Activated CD4-positive, CD25-positive, alpha-beta regulatory T cell treated with anti-CD3 and anti-CD28 coated beads, Interleukin-2, amount 50 U/mL, for 16 hours (primary cell): ENCODE results near the gene EYS.

Experiments
- DNase-seq: peaks from one replicate; pipeline ENCODE4 v3.0.0-alpha.2; 2020; ENCODE audit warnings: low read depth, low spot score

Gene EYS

DNA sequence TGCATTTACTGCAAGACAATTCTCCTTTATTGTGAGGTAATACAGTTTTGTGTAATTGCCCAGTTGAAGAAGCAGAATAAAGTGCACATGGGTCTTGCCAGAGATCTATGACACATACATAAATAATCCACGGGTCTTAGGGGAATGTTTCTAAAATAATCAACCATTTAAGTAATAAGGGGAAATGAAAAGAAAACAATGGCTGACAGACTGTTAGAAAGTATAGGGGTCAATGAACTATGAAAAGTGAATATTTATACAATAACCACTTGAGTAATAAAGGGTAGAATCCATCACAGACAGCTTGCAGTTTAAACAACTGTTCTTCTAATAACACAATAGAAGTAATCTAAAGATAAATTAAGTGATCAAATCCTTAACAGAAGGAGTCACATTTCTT is 477.2 kb downstream of the EYS start:
- no peak for DNase-seq

DNA sequence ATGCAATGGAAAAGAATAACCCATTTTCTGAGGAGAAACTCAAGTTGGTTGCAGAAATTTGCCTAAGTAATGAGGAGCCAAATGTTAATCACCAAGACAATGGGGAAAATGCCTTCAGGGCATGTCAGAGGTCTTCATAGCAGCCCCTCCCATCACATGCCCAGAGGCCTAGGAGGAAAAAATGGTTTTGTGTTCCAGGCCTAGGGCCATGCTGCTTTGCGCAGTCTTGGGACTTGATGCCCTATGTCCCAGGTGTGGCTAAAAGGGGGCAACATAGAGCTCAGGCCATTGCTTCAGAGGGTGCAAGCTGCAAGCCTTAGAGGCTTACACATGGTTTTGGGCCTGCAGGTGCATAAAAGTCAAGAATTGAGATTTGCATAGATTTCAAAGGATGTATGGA is 485.9 kb downstream of the EYS start:
- DNase-seq = no peak

DNA sequence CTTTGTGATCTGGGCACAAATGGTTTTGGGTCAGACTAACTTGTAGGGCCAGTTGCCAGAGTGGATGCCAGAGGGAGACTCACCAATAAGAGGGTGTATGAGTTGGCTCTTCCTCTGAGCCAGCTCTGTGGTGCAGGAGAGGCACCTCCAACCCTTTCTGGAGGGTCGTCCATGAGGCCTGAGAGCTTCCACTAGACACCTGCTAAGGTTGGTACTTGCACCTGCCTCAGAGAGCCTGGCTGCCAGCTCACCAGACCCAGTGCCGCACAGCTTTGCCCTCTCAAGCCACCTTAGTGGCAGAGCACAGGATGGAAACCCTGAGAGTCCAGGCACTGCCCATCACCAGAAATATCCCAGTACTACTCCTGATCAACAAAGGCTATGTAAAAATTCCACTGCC is 504.3 kb downstream of the EYS start:
- no peak for DNase-seq

DNA sequence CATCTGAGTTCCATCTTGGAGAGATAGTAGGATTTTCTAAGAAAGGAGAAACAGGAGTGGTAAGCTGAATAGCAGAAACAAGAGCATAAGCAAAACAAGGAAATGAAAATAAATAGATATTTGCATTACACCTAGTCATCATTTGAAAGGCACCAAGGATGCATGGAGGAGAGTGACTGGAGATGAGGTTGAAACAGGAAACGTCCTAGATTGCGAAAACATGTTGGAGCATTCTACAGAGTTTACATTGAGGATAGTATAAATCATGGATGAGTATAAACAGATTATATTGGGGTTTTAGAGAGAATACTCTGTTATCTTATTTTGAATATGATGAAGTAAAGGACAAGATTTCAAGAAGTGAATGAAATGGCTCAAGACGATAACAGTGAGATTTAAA is 507.3 kb downstream of the EYS start:
- DNase-seq = no peak

DNA sequence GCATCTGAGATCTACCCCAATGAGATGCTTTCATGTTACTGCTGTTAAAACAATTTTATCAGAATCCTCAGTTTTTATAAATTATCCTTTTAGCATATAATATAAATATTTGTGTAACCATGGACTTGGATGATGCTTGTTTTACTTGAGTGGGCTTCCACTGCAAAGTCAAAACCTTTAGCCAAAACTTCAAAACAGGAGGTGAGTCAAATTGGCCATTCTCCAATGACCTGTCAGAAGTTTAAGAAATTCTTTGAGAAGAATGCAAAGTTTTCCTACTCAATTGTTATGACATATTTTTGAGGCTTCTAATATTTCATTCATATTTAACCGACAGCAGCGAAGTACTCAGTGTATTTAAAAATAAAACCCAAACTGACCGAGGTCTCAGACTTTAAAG is 507.9 kb downstream of the EYS start:
- no peak for DNase-seq

DNA sequence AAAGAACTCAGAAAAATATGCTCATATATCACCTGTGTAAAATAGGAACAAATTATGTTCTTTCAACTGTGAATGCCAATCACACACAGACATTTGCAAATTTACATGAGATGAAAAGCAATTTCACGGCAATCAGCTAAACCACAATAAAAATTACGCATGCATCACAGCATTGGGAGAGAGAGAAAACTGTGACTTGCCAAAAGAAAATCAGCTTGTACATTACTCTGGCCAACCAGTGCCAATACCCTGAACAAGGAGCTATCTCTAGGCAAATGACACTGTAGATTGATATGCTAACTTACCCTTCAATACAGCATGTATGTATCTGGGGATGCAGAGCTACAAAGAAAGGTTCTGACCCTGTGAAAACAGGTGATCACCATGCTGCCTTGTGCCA is 515.6 kb downstream of the EYS start:
- no peak for DNase-seq

DNA sequence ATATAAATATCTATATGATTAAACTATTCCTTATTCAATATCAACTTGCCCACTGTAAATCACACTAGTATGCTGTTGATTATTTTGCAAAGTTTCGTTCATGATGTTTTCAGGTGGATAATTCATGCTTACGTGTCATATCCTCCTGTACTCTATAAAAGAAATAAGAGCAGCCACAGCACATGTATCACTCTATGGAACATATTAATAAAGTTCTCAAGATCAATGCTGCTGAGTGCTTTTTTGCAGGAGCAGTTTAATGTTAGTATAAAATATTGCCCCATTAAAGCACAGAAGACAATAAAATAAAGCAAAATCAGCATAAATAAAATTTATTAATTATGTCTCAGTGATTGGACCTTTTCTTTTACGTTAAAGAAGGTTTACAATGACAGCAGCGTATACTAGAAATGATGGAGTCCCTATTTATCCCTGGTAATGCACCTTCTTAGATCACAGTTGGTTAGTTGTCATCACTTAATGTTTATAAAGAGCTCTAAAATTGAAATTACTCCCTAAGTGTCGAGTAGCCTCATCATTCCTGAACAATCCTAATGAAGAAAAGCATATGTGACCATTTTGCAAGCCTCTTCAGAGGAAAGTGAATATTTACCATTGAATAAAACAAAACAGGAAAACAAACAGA is 517.7 kb downstream of the EYS start:
- DNase-seq = no peak

DNA sequence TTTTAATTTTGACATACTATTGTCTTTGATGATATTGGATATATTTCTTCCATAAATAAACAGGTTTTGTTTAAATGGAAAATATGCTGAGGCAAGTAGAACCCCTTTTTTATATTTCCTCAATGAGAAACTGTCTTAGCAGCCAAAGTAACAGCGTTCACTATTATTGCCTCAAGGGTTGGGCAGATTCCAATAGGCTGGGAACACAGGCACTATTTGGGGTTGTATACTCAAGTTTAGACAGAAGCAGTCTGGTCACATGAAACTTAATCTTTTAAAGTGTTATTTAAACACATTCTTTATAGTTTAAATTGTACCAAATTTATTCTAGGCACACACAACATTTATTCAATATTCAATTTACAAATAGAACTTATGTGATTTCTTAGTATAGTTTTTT is 520.2 kb downstream of the EYS start:
- no peak for DNase-seq

DNA sequence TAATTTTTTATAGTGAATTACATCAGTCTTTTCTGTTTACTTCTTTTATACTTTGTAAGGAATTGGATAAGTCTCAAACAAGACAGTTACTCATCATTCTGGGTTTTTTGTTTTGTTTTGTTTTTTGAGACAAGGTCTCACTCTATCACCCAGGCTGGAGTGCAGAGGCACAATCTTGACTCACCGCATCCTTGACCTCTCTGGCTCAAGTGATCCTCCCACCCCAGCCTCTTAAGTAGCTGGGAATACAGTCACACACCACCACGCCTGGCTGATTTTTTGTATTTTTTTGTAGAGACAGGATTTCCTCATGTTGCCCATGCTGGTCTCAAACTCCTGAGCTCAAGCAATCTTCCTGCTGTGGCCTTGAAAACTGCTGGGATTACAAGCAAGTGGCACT is 524.3 kb downstream of the EYS start:
- no peak for DNase-seq

DNA sequence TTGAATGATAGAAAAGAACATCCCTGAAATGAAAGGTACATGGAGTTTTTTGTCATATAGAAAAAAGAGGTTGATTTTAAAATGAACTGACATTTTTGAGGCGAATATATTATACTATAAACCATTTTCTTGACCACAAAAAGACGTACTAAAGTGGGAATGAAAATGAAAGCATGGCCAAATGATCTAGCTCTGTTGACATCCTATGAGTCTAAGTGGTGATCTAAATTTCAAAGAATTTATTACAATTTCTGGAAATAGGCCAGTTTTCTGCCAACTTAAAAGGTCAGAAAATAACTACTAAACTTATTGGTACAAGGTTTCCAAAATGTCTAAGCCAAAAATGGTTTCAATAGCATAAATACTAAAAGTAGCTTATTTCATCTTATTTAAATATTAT is 536.8 kb downstream of the EYS start:
- DNase-seq = no peak

DNA sequence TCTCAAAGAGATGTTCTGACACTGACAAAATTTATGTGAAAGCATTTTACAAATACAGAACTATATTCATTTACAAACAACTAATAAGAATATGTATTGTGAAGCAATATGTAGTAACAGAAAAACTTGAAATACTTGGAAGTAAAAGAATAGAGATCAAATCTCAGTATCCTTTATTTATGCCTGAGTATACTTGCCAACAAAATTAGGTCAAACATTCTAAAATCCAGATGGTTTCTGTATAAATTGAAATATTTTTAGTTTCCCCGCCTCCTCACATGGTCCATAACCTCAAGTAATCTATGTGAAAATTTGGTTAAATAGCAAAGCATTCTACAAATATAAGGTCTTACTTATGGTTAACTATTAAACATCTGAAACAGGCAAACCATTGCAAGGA is 545.4 kb downstream of the EYS start:
- no peak for DNase-seq

DNA sequence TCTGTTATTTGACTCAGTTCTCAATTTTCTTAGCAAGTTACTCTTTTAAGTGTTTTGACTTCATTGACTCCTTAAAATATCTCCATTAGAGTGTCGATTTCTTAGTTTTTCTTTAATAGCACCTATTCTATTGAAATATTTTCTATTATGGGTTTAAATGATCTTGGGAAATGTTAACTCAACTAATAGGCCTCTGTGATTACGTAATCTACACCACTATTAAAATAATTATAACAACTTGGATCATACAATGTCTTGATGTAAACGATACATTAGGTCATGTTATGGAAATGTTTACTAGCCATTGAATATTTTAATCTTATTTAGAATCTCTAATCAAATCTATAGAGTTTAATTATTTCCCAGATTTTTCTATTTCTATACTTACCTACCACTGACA is 550.0 kb downstream of the EYS start:
- no peak for DNase-seq

DNA sequence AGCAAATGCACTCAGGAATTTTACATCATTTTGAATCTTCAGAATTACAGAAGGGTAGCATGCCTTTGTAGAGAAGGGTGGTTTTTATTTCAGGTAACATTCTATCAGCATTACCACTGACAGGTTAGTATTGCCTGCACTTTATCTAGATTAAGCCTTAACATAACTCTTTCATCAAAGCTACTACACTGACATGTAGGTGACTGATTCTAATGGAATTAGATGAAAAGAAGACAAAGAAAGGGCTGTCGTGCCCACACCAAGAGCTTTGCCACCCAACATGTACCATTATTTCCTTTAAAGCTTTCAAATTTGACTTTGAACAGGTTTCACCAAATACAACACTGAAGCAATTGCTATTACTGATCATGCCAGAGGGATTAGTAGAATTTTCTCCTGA is 551.9 kb downstream of the EYS start:
- DNase-seq = no peak

DNA sequence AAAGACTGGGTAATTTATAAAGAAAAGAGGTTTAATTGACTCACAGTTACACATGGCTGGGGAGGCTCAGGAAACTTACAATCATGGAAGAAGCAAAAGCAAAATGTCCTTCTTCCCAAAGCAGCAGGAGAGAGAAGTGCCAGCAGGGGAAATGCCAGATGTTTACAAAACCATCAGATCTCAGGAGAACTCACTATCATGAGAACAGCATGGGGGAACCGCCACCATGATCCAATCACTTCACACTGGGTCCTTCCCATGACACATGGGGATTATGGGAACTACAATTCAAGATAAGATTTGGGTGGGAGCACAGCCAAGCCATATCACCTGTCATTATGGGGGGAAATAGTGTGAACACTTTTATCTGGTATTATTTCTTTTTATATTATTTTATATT is 557.2 kb downstream of the EYS start:
- DNase-seq = no peak

DNA sequence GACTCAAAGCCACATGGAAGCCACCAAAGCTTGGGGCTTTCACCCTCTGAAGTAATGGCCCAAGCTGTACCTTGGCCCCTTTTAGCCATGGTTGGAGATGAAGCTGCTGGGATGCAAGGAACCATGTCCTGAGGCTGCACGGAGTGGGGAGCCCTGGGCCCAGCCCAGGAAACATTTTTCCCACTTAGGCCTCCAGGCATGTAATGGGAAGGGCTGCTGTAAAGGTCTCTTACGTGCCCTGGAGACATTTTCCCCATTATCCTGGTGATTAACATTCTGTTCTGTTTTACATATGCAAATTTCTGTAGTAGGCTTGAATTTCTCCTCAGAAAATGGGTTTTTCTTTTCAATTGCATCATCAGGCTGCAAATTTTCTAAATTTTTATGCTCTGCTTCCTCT is 558.2 kb downstream of the EYS start:
- no peak for DNase-seq

DNA sequence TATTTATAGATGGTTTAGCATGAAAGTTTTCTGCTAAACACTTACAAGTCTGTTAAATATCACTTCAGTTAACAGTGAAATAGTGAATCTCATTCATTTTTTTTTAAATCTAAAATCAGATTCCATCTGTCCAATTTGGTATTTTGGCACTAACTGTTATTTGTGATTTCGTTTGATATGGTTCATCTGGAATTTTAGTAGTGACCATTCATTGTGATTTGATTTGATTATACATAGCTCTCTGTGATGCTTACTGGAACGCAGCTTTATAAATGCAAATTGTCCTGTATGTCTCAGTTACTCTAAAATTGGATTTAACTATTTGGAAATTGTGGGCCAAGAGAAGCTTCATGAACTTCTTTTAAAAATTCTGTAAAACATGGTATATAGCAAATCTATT is 571.5 kb downstream of the EYS start:
- DNase-seq = no peak

DNA sequence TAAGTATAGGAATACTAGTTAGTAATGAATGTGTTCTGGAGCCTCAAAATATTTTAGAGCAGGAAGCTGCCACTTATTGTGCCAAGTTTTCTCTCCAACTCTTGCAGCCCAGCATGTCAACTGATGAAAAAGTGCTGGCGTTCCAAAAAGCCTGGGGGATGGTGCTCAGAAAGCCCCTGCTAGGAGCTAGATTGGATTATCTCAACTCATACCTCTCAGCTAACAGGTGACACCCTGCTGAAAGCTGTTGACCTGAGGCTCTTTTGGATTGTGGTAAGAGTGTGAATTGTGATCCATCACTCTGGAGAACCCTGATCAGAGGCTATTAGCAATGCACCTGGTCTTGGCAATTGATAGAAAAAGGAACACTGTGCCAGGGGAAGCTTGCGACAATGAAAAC is 580.4 kb downstream of the EYS start:
- no peak for DNase-seq

DNA sequence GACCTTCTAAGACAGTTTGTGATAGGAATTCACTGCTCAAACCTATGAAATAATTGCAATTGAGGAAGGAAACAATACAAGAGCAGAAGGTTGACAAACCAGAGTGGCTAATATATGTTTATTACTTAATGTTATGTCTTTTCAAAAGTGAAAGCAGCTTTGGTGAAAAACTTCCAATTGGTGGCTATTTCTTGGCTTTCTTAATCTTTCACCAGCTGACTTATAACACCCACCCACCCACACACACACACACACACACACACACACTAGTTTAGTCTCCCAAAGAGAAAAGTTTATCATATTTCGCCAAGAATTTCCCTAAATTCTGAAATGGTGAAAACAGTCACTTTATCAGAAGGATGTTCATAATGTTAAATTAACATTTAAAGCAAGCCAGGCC is 583.5 kb downstream of the EYS start:
- no peak for DNase-seq

DNA sequence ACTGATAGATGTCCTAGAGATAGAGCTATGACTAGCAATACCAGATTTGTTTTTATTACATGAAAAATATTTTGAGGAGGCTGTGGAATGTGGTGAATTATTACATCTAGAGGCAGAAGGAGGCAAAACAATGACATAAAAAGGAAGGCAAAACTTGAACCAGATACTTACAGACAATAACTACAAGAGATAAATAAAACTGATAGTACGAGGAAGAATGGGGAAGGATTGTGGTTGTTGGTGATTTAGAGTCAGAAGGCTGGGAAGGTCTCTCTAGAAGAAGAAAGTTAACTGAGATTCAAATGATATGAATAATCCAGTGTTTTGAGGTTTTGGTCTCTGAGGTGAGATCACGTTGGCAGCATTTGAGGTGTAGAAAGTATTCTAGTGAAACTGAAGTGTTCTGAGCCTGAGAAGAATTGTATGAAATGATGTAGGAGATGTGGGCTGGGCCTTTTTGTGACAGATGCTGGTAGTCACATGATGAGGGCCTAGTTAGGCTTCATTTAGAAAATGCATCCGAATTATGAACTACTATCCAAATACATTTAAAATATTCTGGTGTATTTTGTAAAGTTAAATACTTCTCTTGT is 589.1 kb downstream of the EYS start:
- DNase-seq = no peak

DNA sequence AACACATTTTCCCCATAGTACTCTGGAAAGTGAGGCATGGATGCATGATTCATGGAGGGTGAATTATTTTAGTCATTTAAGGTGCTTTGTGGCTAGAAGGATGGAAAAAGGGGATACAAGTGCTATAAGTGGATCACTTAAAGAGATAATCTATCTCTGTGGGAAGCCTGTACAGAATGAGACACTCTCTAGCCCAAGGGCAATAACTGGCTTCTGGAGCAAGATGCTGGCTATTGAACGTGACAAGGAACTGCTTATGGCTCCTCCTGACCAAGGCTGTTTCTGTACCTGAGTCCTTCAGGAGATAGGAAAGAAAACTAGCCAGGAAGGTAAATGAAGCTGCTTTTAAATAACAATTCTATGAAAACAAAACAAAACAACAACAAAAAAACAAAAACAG is 590.7 kb downstream of the EYS start:
- no peak for DNase-seq

DNA sequence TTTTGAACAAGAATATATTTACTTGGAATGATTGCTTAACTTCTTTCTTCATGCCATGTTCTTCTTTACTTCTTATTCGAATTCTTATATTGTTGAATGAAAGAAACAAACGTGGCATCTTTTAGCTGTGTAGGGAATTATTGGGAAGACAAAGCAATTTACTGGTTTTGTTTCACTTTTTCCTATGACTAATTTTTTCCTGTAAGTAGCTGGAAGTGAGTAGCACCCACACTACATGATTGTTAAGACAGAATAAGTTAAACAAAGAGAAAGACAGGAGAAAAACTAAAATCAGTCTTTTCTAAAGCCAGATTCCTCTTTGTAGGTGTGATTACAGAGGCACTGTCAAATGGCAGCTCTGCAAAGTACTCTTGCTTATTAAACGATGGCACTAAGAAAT is 593.4 kb downstream of the EYS start:
- DNase-seq = no peak

DNA sequence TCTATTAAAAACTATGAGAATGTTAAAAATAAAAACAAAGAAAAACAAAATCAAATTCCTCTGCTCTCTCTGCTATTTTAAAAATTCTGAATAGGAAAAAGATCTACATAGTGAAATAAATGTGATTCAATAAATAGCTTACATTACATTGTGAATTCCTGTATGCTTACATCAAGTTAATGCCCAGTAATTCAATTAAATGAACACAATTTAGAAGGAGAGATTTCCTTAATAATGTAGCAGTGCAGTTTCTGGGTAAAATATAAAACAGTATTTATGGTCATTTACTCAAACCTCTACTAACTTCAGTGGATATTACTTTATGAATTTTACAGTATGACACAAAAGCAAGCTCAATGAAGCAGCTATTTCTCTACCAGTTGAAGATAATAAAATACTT is 594.6 kb downstream of the EYS start:
- DNase-seq = no peak

DNA sequence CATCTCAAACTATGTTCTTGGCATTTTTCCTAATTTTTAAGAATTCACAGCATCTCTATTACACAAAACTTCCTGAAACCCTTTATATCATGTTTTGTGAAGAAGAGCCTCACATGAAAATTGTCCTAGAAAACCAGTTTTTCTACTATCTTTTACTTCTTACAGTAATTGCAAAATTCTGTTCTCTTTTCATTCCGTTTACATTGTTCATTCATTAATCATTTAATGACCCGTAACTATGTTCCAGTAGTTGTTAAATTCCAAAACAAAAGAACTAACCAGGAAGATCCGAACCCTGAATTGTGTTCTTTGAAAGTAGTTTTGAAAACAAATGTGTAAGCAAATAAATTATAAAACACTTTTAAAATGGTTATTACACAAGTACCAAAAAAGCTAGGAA is 597.0 kb downstream of the EYS start:
- no peak for DNase-seq

DNA sequence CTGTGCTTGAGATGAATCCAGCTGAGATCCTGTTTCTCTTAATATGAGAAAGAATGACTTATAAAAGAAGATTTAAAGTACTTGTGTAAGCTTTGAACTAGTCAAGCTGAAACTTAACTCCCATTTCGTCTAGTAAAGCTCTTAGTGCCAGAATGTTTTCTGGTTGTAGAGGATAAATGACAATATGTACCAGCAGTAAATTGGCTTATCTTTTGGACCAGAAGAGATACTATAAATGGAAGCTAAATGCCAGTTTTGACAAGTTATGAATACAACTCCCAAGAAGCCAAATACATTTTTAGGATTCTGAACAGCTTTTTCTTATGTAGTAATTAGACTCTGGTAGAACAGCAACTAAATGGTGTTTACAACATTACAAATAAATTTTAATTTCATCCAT is 608.7 kb downstream of the EYS start:
- no peak for DNase-seq
